Measurements from ENCODE around the gene OST4.

The OST4 gene

GRCh38 chr2:27087823-27088410 is 16.5 kb upstream of the OST4 start:
- CTCF ChIA-PET: interaction anchor here (0.7 to 10.3 kb wide), 22 partner anchors 8 to 215 kb away, joined by 3 to 73 read pairs (median 4); partner anchors contain the start of genes AGBL5, EMILIN1 and TRIM54
- no peak for TF ChIP-seq CTCF (IDR thresholded peaks at IDR 0.05; ENCODE audit: insufficient read depth, low read length, missing control alignments)
- no peak for DNase-seq (ENCODE audit: low read depth, low spot score)
- POLR2A ChIA-PET: interaction anchor here (0.9 to 2.6 kb wide), 2 partner anchors 16 to 38 kb away, joined by 3 to 18 read pairs; partner anchors contain the start of genes AGBL5 and OST4
- H3K4me3 ChIP-seq (ENCODE audit: low read depth, low read length): no peak overlapping the region

GRCh38 chr2:27086724-27087593 is 15.5 kb upstream of the OST4 start, which contains the start of gene KHK:
Gene KHK (plus strand): TSS chr2:27086772. CDS start chr2:27087260, 488 bp downstream.
- POLR2A ChIA-PET: interaction anchor here (1.1 to 2.6 kb wide), 3 partner anchors 15 to 64 kb away, joined by 3 to 18 read pairs (median 6); partner anchors contain the start of genes AGBL5 and OST4
- CTCF ChIA-PET: interaction anchor here (0.6 to 10.3 kb wide), 19 partner anchors 9 to 216 kb away, joined by 3 to 73 read pairs (median 7); partner anchors contain the start of genes AGBL5, EMILIN1 and TRIM54
- no peak for TF ChIP-seq CTCF (IDR thresholded peaks at IDR 0.05; ENCODE audit: insufficient read depth, low read length, missing control alignments)
- peak within 1 kb of the TSS; percentile 46 for H3K4me3 ChIP-seq (ENCODE audit: low read depth, low read length)
- DNase-seq (ENCODE audit: low read depth, low spot score): no peak

- CTCF ChIA-PET: interaction anchor here (0.7 to 10.3 kb wide), 13 partner anchors 10 to 240 kb away, joined by 3 to 73 read pairs (median 9); partner anchors contain the start of genes AGBL5, OST4 and TMEM214
Observed at GRCh38 chr2:27086090-27086723, 14.8 kb upstream of the OST4 start.

GRCh38 chr2:27085673-27086089 is 14.2 kb upstream of the OST4 start:
- POLR2A ChIA-PET: interaction anchor here (1.3 kb wide), 1 partner anchor 9 kb away, joined by 3 read pairs; no protein-coding TSS in a partner anchor
- H3K4me3 ChIP-seq (ENCODE audit: low read depth, low read length): peak overlapping the region; percentile 27
- TF ChIP-seq CTCF (IDR thresholded peaks at IDR 0.05; ENCODE audit: insufficient read depth, low read length, missing control alignments): peak; percentile 65
- DNase-seq (ENCODE audit: low read depth, low spot score): no peak
- CTCF ChIA-PET: interaction anchor here (0.7 to 10.3 kb wide), 15 partner anchors 7 to 240 kb away, joined by 3 to 73 read pairs (median 8); partner anchors contain the start of genes AGBL5, OST4 and TMEM214

More at GRCh38 chr2:27086090-27086723, 14.8 kb upstream of the OST4 start:
- no peak for DNase-seq (ENCODE audit: low read depth, low spot score)
- POLR2A ChIA-PET: interaction anchor here (1.1 to 2.6 kb wide), 4 partner anchors 10 to 63 kb away, joined by 3 to 18 read pairs (median 4); partner anchors contain the start of genes AGBL5 and OST4
- TF ChIP-seq CTCF (IDR thresholded peaks at IDR 0.05; ENCODE audit: insufficient read depth, low read length, missing control alignments): peak; percentile 94
- H3K4me3 ChIP-seq (ENCODE audit: low read depth, low read length): peak overlapping the region; percentile 42

- peak overlapping the region; percentile 27 for H3K4me3 ChIP-seq (ENCODE audit: low read depth, low read length)
- CTCF ChIA-PET: interaction anchor here (0.6 to 10.3 kb wide), 17 partner anchors 8 to 533 kb away, joined by 3 to 73 read pairs (median 5); partner anchors contain the start of genes AGBL5, OST4 and TMEM214
- no peak for DNase-seq (ENCODE audit: low read depth, low spot score)
- POLR2A ChIA-PET: interaction anchor here (1.3 kb wide), 1 partner anchor 9 kb away, joined by 3 read pairs; no protein-coding TSS in a partner anchor
- TF ChIP-seq CTCF (IDR thresholded peaks at IDR 0.05; ENCODE audit: insufficient read depth, low read length, missing control alignments): no peak
Observed at GRCh38 chr2:27085062-27085672, 13.7 kb upstream of the OST4 start.
